Adrenal gland (tissue), 5 donors: ENCODE data around the gene GTPBP4.

Source experiments
- POLR2A ChIP-seq, 2 donors: fragments of 450-650 bp; IDR thresholded peaks; one replicate each; pipeline ENCODE4 v1.6.1; 2017; ENCODE audit warnings: antibody characterized with exemption in 2 of 2, mild to moderate bottlenecking in 2 of 2, moderate library complexity in 1 of 2
- TF ChIP-seq, protein P1 (sequence below), 6 experiments: fragments of 450-650 bp in 4 of 6; fragments of 200-600 bp in 2 of 6; sonication (generic) in 1 of 6; IDR thresholded peaks; 1 replicate in 5 of 6; 2 replicates in 1 of 6; pipeline versions ENCODE4 v1.5.1 to v1.8.0; 2016 to 2021; ENCODE audit warnings: antibody characterized with exemption in 6 of 6, mild to moderate bottlenecking in 2 of 6, moderate library complexity in 1 of 6
- donor health status: DM: no; HTN: no; CAD: no.

GRCh38 chr10:1019362-1019761 is 31.1 kb downstream of the GTPBP4 start:
- TF ChIP-seq, protein P1, sequence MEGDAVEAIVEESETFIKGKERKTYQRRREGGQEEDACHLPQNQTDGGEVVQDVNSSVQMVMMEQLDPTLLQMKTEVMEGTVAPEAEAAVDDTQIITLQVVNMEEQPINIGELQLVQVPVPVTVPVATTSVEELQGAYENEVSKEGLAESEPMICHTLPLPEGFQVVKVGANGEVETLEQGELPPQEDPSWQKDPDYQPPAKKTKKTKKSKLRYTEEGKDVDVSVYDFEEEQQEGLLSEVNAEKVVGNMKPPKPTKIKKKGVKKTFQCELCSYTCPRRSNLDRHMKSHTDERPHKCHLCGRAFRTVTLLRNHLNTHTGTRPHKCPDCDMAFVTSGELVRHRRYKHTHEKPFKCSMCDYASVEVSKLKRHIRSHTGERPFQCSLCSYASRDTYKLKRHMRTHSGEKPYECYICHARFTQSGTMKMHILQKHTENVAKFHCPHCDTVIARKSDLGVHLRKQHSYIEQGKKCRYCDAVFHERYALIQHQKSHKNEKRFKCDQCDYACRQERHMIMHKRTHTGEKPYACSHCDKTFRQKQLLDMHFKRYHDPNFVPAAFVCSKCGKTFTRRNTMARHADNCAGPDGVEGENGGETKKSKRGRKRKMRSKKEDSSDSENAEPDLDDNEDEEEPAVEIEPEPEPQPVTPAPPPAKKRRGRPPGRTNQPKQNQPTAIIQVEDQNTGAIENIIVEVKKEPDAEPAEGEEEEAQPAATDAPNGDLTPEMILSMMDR (IDR thresholded peaks at IDR 0.05) = no peak
- no peak for TF ChIP-seq POLR2A (IDR thresholded peaks at IDR 0.05)
